Colon (tissue), 2 donors: Measurements from ENCODE around the gene OR2D3.
"Not testable (repeated sequence)": the region's sequence is repeated elsewhere in the genome, so short reads cannot be mapped to it uniquely, and the experiment has no call there.

Experiments used
- FAIRE-seq: peaks from 2 replicates; lab custom pipeline; 2012; peaks lifted over from hg19 to GRCh38; lab: Jason Lieb, UNC
- donor health status: control.
- donor health status: control.

OR2D3 gene

DNA sequence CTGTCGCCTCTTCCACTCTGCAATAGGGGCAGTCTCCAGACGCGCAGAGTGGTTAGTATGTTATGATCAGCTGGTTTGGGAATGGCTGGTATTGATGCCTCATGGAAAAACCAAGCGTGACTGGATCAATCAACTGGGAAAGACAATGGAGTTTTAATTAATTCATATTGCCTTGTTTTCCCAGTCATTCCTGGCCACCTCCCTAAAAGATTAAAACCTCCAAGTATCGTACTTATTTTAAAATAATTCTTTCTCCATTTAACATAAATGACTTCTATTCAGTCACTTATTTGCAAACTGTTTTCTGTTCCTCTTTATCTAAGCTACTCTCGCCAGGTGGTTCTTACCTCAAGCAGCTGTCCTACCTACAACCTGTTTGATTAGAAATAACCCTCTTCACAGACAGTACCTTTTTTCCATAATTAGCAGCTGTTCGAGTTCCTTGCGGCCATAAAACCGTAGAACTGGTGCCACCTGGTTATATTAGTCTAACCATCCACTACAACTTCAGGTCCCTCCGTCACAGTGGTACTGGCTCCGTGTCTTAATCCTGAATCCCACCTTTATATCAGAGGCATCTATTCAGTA lies 6.3 kb downstream of the OR2D3 start:
- no peak for FAIRE-seq

DNA sequence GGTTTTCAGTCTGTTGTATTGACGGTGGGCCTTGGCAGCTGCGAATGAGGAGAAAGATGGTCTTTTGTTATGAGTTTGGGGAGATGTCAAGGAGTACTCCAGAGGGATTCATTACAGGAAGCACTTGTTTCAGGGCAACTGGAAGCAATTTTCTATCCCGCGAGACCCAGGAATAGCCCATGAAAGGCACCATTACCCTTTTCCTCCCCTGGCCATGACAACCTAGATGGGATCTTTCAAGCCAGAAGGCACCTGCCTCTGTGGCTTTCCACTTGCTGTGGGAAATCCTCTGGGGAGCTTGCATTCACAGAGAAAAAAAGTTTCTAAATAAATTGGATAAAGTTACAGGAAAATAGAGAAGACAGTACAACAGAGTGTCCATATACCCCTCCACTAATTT lies 8.1 kb downstream of the OR2D3 start:
- no peak for FAIRE-seq

DNA sequence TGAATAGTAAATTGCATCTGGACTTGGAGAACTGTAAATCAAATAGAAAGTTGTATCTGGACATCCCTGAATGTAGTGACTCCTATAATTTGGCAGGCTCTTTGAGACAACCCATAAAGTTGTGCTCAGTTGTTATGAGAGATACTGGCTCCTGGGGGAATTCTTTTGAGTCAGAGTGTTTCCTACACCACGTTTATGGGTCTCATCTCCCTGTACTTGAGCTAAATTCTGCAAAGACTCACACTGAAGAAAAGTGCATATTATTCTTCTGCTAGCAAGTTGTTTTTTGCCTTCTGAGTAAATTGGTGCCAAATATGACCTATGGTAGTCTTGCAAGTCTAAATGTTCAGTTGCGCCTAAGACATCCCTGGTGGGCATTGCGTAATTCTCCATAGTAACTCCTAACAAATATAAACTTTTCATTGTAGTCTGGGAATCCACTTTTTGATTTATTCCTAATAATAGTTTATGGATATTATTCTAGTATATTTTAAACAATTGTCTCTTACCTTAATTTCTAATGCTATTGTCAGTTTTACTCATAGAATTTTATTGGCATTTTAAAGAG lies 10.4 kb downstream of the OR2D3 start:
- peak; percentile 21 for FAIRE-seq

DNA sequence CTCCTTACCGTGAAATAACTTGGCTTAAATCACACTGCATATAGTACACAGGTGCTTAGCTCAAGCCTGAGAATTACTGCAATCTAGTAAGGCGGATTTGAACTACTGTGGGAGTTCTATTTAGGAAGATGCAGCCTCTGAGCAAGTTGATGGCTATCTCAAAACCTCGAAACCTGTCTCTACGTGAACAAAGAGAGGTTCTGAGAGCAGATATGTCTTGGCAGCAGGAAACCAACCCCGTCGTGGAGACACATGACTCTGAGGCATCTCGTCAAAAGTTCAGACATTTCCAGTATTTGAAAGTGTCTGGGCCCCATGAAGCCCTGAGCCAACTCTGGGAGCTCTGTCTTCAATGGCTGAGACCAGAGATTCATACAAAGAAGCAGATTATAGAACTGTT lies 11.3 kb downstream of the OR2D3 start:
- FAIRE-seq, result no peak

DNA sequence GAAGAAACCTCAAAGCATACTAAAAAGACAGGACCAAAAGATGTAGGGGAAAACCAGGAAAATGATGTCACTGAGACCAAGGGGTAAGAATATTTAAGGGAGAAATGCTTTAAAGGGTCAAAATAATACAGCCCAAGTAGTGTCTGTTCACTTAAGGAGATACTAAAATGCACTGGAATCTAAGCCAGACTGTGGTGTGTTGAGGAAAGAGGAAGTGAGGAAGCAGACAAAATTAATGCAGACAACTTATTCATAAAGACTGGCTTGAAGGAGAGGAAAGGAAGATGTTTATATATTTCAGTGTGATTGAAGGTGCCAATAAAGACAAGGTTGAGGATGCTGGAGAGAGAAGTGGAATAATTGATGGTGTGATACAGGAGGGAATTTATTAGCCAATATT lies 21.2 kb downstream of the OR2D3 start:
- no peak for FAIRE-seq

DNA sequence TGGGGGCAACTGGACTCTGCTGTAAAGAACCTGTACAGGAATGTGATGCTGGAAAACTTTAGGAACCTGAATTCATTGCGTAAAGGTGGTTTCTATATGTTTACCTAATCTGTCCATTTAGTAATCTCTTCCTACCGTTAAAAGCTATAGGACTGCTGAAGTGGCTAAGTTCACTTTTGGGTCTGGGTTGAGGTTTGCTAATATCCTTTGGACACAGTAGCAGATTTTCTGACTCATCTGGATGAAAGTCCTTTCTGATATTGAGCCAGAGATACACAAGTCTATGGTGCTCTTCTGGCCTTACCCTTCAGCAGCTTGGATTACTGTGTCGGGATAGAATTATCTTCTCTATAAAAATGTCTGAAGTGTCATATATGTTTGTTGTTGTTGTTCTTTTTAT lies 22.3 kb downstream of the OR2D3 start:
- FAIRE-seq, result no peak

DNA sequence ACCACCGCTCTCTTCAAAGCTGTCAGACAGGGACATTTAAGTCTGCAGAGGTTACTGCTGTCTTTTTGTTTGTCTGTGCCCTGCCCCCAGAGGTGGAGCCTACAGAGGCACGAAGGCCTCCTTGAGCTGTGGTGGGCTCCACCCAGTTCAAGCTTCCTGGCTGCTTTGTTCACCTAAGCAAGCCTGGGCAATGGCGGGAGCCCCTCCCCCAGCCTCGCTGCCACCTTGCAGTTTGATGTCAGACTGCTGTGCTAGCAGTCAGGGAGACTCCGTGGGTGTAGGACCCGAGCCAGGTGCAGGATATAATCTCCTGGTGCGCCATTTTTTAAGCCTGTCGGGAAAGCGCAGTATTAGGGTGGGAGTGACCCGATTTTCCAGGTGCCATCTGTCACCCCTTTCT lies 33.4 kb downstream of the OR2D3 start:
- not testable (repeated sequence) for FAIRE-seq

DNA sequence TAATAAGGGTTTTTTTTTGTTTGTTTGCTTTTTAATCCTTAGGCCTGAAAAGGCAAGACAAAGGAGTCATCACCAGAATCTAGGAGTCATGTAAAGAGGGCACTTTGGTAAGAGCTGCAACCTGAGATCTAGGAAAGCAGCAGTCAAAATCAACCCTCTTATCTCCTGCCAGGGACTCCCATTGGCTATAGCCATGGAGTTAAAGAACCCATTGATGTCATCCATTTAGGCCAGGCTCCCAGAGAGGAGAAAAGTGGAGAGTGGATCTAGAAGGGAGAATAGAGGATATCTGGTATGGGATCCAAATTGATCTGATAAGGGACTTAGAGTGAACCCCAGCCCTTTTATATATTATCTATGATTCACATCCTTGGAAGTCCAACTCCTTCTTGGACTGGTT lies 41.3 kb downstream of the OR2D3 start:
- no peak for FAIRE-seq

DNA sequence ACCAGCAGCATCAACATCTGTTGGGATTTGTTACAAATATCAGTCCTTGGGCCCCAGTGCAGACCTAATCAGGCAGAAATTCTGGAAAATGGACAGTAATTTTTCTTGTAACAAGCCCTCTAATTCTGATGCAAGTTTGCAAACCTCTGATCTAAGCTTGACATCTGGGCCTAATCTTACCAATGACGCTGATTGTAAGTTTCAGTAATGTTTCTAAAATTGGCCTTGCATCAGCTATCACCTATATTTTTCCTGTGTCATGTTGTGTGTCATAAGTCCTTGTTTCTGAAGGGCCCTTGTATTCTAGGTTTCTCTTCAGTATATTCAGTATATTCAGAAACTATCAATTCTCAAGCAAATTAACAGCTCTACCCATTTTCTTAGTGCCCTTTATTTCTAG lies 41.9 kb downstream of the OR2D3 start:
- FAIRE-seq, result no peak

DNA sequence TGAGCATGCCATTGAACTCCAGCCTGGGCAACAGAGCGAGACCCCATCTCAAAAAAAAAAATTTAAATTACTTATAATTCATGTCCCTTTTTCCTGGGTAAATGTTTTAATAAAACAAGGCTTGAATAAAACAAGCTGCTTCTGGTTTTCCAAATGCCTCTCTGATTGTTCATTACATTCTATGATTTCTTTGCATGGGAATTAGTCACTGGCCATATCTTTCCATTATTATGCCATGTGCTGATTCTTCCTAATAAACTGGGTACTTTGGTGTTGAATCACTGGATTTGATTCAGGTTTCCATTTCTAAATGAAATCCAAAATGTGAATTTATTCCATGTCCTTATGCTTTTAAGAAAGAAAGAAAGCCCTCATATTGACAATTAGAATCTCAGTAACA lies 48.0 kb downstream of the OR2D3 start:
- no peak for FAIRE-seq

DNA sequence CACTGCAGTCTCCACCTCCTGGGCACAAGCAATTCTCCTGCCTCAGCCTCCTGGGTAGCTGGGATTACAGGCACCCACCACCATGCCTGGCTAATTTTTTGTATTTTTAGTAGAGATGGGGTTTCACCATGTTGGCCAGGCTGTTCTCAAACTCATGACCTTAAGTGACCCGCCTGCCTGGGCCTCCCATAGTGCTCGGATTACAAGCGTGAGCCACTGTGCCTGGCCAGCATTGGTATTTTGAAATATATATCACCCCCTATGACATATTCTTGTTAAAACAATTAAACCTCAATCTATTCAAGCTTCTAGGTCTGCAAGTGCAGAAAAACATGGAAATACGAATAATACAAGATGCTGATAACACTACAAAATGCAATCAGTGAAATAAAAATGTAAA lies 49.1 kb downstream of the OR2D3 start:
- FAIRE-seq, result not testable (repeated sequence)
